Prostate gland (tissue), 2 donors: ENCODE data around the gene C9orf50. TPM values are rescaled to one million over a fixed set of nuclear protein-coding genes. Genes with fewer than 3 reads are reported as not detected.

Experiments
- DNase-seq: peaks from one replicate; pipeline ENCODE4 v3.0.0-alpha.2; 2019; ENCODE audit warnings: low spot score
- H3K27ac ChIP-seq, 2 donors: fragments of 200-600 bp; sonication (generic); 2 replicates each; pipeline ENCODE4 v1.5.1; 2017 to 2019
- H3K27me3 ChIP-seq: fragments of 200-600 bp; sonication (generic); replicated peaks from 2 replicates; pipeline ENCODE4 v1.5.1; 2019; ENCODE audit not compliant: insufficient read depth
- H3K36me3 ChIP-seq, 2 donors: fragments of 200-600 bp; sonication (generic); 1 replicate in 1 of 2; 2 replicates in 1 of 2; pipeline versions ENCODE4 v1.5.1 to v1.8.1; 2017 to 2019
- H3K4me1 ChIP-seq: fragments of 200-600 bp; sonication (generic); replicated peaks from 2 replicates; pipeline ENCODE4 v1.5.1; 2019
- H3K4me3 ChIP-seq, 2 donors: fragments of 200-600 bp; sonication (generic); 2 replicates each; pipeline ENCODE4 v1.5.1; 2017 to 2019
- H3K9me3 ChIP-seq: fragments of 200-600 bp; sonication (generic); 2 replicates; pipeline ENCODE4 v1.5.1; 2017
- POLR2A ChIP-seq: fragments of 450-650 bp; IDR thresholded peaks from one replicate; pipeline ENCODE4 v1.6.1; 2016; ENCODE audit warnings: antibody characterized with exemption, mild to moderate bottlenecking
- POLR2AphosphoS5 ChIP-seq: sonication (generic); formaldehyde crosslinking; IDR thresholded peaks from one replicate; pipeline ENCODE4 v1.6.1; 2017; ENCODE audit warnings: antibody characterized with exemption
- WGBS: methylation state at CpG from one replicate; pipeline ENCODE4 v1.1.5; 2018; 5-methylcytosine and 5-hydroxymethylcytosine counted together
- intact Hi-C: fragments of 100-400 bp; cut with DNase I; formaldehyde crosslinking; loops from one replicate; pipeline ENCODE4 v1.14.2; 2022
- total RNA-seq, 2 donors: library from RNA; depleted of rRNA; stranded (reverse); fragments of >200 nt; gene quantifications; one replicate each; pipeline ENCODE4 v1.1.0, GENCODE V29; 2016
- TF ChIP-seq, protein P1 (sequence below), 4 experiments: fragments of 200-600 bp in 2 of 4; fragments of 450-650 bp in 2 of 4; sonication (generic) in 2 of 4; IDR thresholded peaks; 1 replicate in 3 of 4; 2 replicates in 1 of 4; pipeline ENCODE4 v1.5.1; 2016 to 2019; ENCODE audit warnings: antibody characterized with exemption in 4 of 4, mild to moderate bottlenecking in 2 of 4, moderate library complexity in 2 of 4

C9orf50 gene
- total RNA-seq, 2 donors from 2014 or later = not detected

DNA sequence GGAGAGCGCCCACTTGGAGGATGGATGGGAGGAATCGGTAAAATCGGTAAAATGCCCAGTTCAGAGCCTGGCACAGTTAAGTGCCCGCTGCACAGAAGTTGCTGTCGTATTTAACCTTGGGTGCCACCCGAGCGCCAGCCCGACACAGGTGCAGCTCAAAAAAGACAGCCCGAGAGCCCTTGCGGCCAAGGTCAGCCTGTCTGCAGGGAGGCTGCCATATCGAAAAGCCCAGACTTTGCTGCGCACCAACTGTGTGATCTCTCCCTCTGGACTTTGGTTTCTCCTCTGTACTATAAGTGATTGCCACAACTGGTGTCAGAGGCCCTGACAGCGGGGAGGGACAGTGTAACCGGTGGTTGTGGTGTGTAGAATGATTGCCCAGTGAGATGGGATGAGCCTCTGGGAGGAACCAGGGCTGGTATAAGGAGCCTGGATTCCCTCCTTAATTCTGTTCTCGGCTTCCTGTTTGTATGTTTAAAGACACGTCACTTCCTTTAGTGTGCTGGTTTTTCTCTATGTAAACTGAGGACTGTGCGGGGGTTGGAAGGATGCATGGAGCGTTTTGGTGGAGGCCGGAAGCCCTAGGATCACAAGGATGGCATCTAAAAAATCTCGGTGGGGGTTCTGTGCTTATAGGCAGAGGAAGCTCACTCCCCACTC, 5.9 kb upstream of the C9orf50 start:
- peak overlapping the region; percentile 90 to 93 for H3K27ac ChIP-seq
- peaks cover 17% of the 10 kb centered on the region for H3K4me1 ChIP-seq
- intact Hi-C loops = no loop called here
- no peaks in the 10 kb centered on the region for H3K27me3 ChIP-seq
- no peaks in the 10 kb centered on the region for H3K36me3 ChIP-seq
- no peak for TF ChIP-seq POLR2A
- no peak for TF ChIP-seq POLR2AphosphoS5
- TF ChIP-seq, protein P1, sequence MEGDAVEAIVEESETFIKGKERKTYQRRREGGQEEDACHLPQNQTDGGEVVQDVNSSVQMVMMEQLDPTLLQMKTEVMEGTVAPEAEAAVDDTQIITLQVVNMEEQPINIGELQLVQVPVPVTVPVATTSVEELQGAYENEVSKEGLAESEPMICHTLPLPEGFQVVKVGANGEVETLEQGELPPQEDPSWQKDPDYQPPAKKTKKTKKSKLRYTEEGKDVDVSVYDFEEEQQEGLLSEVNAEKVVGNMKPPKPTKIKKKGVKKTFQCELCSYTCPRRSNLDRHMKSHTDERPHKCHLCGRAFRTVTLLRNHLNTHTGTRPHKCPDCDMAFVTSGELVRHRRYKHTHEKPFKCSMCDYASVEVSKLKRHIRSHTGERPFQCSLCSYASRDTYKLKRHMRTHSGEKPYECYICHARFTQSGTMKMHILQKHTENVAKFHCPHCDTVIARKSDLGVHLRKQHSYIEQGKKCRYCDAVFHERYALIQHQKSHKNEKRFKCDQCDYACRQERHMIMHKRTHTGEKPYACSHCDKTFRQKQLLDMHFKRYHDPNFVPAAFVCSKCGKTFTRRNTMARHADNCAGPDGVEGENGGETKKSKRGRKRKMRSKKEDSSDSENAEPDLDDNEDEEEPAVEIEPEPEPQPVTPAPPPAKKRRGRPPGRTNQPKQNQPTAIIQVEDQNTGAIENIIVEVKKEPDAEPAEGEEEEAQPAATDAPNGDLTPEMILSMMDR (IDR thresholded peaks at IDR 0.05) = no peak
- peak overlapping the region; percentile 84 to 87 for H3K4me3 ChIP-seq
- WGBS = 5% methylated on average over 20 of the region's 20 CpGs
- DNase-seq = no peak
- no peaks in the 10 kb centered on the region for H3K9me3 ChIP-seq

DNA sequence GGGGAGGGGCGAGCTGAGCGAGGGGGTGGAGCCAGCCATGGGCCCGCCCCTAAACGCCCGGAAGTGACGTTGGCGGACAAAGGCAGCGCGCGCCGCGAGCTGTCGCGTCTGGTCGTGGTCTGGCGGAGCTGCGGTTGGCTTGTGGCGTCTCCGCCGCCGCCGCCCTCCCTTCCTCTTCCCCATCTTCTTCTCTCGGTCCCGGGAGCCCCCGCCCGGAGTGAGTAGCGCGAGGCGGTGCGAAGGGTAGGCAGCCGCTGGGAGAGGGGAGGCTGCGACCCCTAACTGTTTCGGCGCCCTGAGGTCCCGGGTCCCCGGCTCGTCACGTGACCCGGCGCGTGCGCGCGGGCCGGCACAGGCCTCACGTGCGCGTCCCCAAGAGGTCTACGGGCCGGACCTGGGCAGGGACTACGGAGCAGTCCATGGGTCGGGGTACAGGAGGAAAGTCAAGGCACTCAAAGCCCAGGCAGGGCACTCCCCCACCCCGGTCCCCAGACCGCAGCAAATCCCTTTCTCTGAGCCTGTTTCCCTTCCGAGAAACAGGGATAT, 5.3 kb upstream of the C9orf50 start, which contains the start of gene NTMT1:
NTMT1 (plus strand) TSS at position 85 of the 546 bp plus-strand sequence. CDS start 6,541 bp downstream, outside the sequence.
- DNase-seq = peak; percentile 85
- peak within 1 kb of the TSS; percentile 90 to 93 for H3K27ac ChIP-seq
- H3K9me3 ChIP-seq = no peaks in the 10 kb centered on the region
- TF ChIP-seq, protein P1 (IDR thresholded peaks at IDR 0.05) = peak in 1 of 4 experiments; percentile 14
- TF ChIP-seq POLR2A (peak; percentile 96), POLR2AphosphoS5 (peak; percentile 97)
- no peaks in the 10 kb centered on the region for H3K36me3 ChIP-seq
- intact Hi-C loops = no loop called here
- H3K4me1 ChIP-seq = peaks cover 17% of the 10 kb centered on the region
- WGBS = under 1% methylated on average over 35 of the region's 55 CpGs
- H3K4me3 ChIP-seq = peak within 1 kb of the TSS; percentile 84 to 87
- H3K27me3 ChIP-seq = no peaks in the 10 kb centered on the region

DNA sequence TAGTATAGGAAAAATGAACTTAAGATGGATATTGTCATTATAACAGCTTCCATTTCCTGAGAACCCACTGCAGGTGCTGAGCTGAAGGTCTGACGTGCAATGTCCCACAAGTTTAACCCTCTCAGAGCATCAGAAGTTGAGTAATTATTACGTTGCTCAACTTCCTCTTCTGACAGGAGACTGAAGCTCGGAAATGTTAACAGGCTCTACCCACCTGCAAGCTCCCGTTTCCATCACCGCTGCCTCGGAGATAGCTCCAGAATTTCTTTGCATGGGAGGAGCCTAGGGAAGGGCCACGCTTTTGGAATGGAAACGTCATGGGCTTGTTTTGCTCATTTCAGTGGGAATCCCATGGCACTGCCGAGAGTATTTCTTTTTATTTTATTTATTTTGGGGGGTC, 4.0 kb upstream of the C9orf50 start:
- Histone ChIP-seq H3K27me3 (no peaks in the 10 kb centered on the region), H3K9me3 (no peaks in the 10 kb centered on the region), H3K36me3 (no peaks in the 10 kb centered on the region), H3K4me1 (peaks cover 17% of the 10 kb centered on the region), H3K4me3 (no peak overlapping the region), H3K27ac (no peak overlapping the region)
- TF ChIP-seq POLR2A (no peak), POLR2AphosphoS5 (no peak)
- TF ChIP-seq, protein P1 (IDR thresholded peaks at IDR 0.05) = no peak
- intact Hi-C loops = no loop called here
- DNase-seq = no peak
- WGBS = 38% methylated on average over 9 of the region's 9 CpGs

DNA sequence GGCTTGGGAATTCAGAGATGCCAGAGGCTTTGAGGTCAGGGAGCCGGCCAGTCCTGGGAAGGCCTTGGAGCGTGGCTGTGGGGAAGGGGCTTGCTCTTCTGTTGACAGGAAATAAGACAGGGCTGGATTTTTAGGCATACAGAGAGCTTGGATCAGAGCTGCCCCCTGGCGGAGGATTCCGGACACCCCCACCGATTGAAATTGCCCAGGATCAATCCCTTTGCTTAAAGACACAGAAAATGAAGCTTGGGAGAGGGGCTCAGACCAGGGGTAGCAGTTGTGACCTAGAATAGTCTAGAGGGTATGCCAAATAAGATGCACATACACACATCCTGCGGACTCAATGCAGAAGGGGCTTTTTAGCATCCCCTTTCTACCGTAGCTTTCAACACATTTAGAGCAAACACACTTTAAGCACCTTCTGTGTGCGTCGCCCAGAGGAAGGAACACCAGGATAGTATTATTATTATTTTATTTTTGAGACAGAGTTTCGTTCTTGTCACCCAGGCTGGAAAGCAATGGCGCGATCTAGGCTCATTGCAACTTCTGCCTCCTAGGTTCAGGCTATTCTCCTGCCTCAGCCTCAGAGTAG, 3.4 kb upstream of the C9orf50 start:
- TF ChIP-seq, protein P1 (IDR thresholded peaks at IDR 0.05) = peak; percentile 48 to 73 (median 58)
- TF ChIP-seq POLR2AphosphoS5 = no peak
- no peak for TF ChIP-seq POLR2A
- Histone ChIP-seq H3K27me3 (no peaks in the 10 kb centered on the region), H3K36me3 (no peaks in the 10 kb centered on the region), H3K9me3 (no peaks in the 10 kb centered on the region), H3K27ac (no peak overlapping the region), H3K4me1 (peaks cover 17% of the 10 kb centered on the region), H3K4me3 (no peak overlapping the region)
- intact Hi-C loops = no loop called here
- no peak for DNase-seq
- 46% methylated on average over 12 of the region's 12 CpGs for WGBS
